Epithelial cell of esophagus (primary cell): Measurements from ENCODE around the gene CCL11.

Experiments used
- DNase-seq: peaks from one replicate; pipeline ENCODE4 v3.0.0; 2010; ENCODE audit warnings: low read depth
- H3K4me3 ChIP-seq: 2 replicates; pipeline ENCODE4 v1.5.1; 2011; ENCODE audit warnings: mild to moderate bottlenecking, low read length, control low read depth
- TF ChIP-seq, protein P1 (sequence below): IDR thresholded peaks from 2 replicates; pipeline ENCODE4 v1.5.1; 2011; ENCODE audit warnings: low read depth, mild to moderate bottlenecking, low read length, control low read depth, inconsistent platforms; ENCODE audit not compliant: insufficient read depth; ENCODE audit errors: missing control alignments

Gene CCL11

DNA sequence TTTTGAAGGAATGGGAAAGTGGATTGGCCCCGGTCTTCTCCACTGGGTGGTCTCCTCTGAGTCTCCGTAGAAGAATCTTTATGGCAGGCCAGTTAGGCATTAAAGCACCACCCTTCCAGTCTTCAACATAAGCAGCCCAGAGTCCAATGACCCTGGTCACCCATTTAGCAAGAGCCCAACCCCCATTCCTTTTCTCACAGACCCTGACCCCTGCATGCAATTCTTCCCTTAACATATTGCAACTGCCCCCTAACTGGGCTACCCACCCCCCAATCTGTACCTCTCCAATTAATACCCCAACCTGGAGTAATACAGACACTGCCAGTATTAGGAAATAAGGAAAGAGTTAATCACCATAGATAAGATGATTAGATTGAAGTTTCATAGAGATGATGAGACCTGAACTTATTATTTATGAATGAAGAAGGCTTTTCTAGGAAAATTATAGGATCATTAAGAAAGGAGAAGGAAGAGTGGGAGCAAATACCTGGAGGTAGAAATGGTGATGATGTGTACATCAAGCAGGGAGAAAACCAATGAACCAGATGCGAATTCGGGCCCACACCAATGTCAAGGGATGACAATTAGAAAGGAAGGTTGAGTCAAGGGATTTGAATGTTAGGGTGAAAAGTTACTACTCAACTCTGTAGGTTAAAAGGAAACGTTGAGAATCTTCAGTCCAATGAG lies 28.1 kb upstream of the CCL11 start:
- no peak for DNase-seq
- no peak overlapping the region for H3K4me3 ChIP-seq
- TF ChIP-seq, protein P1, sequence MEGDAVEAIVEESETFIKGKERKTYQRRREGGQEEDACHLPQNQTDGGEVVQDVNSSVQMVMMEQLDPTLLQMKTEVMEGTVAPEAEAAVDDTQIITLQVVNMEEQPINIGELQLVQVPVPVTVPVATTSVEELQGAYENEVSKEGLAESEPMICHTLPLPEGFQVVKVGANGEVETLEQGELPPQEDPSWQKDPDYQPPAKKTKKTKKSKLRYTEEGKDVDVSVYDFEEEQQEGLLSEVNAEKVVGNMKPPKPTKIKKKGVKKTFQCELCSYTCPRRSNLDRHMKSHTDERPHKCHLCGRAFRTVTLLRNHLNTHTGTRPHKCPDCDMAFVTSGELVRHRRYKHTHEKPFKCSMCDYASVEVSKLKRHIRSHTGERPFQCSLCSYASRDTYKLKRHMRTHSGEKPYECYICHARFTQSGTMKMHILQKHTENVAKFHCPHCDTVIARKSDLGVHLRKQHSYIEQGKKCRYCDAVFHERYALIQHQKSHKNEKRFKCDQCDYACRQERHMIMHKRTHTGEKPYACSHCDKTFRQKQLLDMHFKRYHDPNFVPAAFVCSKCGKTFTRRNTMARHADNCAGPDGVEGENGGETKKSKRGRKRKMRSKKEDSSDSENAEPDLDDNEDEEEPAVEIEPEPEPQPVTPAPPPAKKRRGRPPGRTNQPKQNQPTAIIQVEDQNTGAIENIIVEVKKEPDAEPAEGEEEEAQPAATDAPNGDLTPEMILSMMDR = no peak

DNA sequence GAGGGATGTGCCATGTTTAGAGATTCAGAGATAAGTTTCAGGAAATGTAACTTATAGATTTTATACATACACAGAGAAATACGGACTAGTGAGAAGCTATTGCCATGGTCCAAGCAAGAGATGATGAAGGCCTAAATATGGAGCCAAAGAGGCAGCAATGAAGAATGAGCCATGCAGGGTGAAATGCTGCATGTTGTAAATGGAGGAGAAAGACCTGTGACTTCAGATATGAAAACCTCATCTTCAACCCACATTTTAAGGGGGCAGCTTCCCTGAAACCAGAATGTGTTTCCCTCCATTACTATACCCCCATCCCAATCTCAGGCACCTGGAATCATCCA lies 27.6 kb upstream of the CCL11 start:
- no peak overlapping the region for H3K4me3 ChIP-seq
- TF ChIP-seq, protein P1 = no peak
- DNase-seq = no peak

DNA sequence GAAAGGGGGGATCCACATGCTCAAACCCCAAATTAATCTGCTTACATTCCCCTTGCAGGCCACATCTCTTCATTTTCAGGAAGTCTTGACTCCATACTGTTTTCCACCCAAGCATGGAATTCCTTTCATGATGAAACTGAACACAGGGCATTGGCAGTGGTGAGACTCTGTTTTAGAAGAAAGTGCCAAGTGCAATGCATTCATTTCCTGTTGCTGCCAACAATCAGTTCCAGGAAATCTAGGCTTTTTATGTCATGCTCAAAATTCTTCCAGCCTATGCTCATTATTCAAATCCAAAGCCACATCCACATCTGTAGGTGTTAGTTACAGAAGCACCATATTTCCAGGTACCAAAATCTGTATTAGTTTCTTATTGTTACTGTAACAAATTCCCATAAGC lies 26.4 kb upstream of the CCL11 start:
- no peak for DNase-seq
- H3K4me3 ChIP-seq = no peak overlapping the region
- TF ChIP-seq, protein P1 = no peak

DNA sequence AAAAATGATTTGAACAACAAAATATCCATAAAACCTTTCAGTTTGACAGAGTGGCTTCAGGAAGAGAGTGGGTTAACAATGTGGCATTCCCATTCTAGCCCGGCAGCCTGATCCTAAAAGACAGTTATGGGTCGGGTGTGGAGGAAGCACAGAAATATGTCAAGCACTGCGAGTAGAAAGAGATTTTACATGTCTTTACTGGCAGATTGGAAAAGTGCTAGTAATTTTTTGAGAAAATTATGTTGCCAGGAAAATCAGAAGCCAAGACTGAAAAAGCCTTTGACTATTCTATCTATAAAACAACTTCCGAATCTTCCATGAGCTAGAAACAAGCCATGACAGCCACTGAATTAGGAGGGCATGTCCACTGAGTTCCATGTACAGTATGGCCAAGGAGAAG lies 24.7 kb upstream of the CCL11 start:
- DNase-seq = no peak
- TF ChIP-seq, protein P1 = no peak
- no peak overlapping the region for H3K4me3 ChIP-seq

DNA sequence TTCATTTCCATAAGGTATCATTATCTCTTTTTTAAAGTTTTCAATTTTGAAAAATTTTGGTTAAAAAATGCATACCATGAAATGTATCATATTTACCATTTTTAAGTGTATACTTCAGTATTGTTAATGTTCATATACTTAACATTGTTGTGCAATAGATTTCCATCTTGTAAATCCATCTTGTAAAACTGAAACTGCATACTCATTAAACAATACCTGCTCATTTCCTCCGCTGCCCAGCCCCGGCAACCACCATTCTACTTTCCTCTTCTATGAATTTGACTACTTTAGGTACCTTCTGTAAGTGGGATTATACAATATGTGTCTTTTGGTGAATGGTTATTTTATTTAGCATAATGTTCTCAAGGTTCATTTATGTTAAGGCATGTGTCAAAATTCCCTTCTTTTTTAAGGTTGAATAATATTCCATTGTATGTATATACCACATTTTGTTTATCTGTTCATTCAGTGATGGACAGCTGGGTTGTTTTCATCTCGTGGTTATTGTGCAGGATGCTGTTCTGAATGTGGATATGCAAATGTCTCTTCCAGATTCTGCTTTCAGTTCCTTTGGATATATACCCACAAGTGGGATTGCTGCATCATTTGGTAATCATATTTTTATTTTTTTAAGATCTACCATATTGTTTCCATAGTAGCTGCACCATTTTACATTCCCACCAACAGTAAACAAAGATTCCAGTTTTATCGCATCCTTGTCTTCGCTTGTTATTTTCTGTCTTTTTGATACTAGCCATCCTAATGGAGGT lies 23.8 kb upstream of the CCL11 start:
- H3K4me3 ChIP-seq = no peak overlapping the region
- no peak for DNase-seq
- TF ChIP-seq, protein P1 = no peak

DNA sequence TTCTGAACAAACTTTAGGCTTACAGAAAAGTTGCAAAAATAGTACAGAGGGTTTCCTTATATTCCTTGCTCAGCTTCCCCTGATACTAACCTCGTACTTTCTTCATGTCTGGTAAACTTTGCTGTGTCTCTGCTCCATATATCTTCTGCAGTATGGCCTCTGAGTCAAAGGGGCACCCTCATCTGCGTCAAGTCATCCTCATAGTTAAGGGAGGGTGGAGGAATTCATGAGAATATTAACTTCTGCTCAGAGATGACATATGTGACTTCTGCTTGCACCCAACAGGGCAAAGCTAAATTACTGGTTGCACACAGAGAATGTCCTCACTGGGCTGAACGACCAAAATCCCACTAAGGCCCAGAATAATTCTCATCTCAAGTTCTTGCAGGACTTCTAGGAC lies 19.8 kb upstream of the CCL11 start:
- DNase-seq = no peak
- H3K4me3 ChIP-seq = no peak overlapping the region
- TF ChIP-seq, protein P1 = no peak
